Kidney glomerular epithelial cell (primary cell): ENCODE measurements around the gene TAS2R31.
"Not testable (repeated sequence)": the region's sequence is repeated elsewhere in the genome, so short reads cannot be mapped to it uniquely, and the experiment has no call there.

Source experiments
- DNase-seq: peaks from one replicate; lab custom pipeline; 2025; lab: John Stamatoyannopoulos, UW

Gene TAS2R31, protein sequence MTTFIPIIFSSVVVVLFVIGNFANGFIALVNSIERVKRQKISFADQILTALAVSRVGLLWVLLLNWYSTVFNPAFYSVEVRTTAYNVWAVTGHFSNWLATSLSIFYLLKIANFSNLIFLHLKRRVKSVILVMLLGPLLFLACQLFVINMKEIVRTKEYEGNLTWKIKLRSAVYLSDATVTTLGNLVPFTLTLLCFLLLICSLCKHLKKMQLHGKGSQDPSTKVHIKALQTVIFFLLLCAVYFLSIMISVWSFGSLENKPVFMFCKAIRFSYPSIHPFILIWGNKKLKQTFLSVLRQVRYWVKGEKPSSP

GRCh38 chr12:11031307-11031706 lies at the start of gene TAS2R31:
TSS of gene TAS2R31 (minus strand) at chr12:11031407. CDS start at chr12:11031335, 72 bp downstream.
- DNase-seq = no peak

GRCh38 chr12:11078246-11078645 lies 47.0 kb upstream of the TAS2R31 start:
- no peak for DNase-seq

DNA sequence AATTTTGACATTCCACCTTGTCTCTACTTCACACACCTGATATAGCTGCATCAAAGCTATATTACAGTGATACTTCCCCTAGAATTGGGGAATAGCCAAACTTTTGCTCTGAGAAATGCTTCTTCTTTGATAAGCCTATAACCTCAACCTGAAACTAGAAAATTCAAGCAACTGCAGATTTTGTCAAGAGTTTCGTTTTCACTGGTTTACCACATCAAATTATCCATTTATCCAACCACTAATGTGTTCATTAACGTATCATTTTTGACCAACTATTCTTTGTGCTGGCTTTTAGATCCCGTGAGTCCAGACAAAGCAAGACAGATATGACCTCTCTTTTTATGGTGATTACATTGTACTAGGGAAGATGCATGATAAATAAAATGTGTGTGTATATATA lies 44.4 kb upstream of the TAS2R31 start:
- DNase-seq = no peak

DNA sequence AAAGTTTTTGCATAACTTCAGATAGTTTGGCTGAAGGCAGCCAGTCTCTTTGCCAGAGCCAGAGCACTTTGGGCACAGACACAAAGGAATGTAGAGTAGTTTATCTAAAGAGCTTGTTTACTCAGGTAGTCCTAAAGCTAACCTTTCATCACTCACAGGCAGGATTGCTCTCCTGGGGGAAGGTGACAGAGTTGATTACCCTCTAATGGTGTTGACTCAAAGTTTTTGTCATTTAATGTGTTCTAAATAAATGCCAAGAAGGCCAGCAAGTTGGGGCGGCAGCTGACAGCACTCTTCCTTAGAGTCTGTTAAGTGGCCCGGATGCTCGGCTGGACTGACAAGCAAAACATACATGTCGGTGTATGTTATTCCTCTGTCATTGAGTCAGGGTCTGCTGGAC lies 40.2 kb upstream of the TAS2R31 start:
- no peak for DNase-seq

DNA sequence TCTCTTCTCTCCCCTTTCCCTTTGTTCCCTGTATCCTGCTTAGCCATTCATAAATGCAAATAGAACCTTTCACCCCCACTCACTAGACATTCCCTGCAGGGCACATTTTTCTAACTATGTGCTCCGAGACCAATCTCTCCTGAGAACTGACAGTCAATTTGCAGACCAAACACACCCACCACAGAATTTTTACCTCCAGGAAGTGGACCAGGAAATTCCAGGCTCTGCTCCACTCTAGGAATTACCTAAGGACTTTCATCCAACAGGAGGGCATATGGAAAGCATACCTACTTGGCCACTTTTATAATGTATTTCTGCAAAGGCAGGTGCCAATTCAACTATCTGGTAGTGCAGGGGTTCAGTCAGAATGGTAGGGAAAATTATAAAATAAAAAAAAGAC lies 39.8 kb upstream of the TAS2R31 start:
- no peak for DNase-seq

DNA sequence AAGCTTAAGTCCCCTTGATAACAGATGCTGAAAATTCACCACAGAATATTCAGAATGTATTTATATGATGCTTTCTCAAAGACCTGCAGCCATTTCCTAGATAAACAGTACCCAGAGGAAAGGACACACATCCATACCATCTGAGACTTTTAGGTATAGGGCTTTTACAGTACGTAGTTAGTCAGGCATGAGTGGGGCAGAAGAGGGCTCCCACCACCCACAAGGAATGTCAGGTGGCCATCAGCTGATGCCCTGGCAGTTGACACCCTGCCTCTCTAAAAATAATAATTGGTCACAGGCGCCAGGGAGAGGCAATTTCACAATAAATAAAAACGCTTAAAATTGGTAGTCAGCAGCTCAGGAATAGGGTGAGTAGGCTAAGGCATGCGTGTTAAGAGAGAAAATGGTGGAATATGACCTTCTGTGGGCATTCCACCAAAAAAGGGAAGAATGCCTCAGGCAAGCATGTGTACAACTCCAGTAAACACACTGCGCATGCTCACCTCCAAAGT lies 38.7 kb upstream of the TAS2R31 start:
- no peak for DNase-seq

DNA sequence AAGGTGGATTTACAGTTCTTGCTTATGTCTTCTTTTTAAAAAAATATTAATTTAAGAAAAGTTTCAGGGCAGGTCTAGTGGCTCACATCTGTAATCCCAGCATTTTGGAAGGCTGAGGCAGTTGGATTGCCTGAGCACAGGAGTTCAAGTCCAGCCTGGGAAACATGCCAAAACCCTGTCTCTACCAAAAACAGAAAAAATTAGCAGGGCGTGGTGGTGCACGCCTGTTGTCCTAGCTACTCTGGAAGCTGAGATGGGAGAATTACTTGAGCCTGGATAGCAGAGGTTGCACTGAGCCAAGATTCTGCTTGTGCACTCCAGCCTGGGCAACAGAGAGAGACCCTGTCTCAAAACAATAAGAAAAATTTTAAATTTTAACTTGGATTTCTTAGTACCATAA lies 36.3 kb upstream of the TAS2R31 start:
- no peak for DNase-seq

DNA sequence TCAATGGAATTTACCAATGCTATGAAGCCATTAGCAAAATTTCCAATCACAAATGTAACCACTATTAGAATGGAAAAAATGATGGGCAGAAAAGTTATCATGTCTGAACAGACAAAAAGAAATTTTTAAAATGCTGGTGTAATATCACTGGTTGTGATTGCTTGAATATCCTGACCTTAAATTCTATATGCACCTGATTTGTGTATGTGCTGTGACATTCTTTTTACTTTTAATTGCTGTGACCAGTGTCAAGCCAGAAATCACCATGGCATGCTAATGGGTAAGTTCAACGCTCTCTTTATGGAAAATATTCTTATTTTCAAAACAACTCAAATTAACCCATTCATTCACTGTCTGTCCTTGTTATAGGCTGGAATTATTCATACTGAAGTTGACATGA lies 31.0 kb upstream of the TAS2R31 start, which contains the start of gene TAS2R46:
Gene TAS2R46, minus strand, starts transcription at position 101 of the 400 bp plus-strand sequence. Its CDS starts 0 bp downstream, at position 101.
- DNase-seq = not testable (repeated sequence)

GRCh38 chr12:11059784-11060183 lies 28.6 kb upstream of the TAS2R31 start:
- DNase-seq = peak; percentile 7

DNA sequence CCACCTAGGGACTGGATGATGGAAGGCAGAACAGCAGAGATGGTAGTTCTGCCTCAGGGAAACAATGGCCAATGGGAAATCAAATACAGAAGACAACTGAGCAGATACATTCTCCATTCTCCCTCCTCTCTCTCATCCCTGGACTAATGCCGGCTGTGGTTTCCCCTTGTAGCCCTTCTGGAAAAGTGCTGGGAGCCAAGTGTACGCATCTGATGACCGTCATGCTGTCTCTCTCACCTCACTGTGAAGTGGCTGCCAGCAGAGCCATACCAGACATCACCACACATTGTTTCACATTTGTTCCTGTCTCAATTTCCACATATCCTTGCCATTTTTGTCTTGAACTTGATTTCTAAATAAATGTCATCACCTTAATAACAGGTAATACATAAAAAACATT lies 27.8 kb upstream of the TAS2R31 start:
- no peak for DNase-seq

DNA sequence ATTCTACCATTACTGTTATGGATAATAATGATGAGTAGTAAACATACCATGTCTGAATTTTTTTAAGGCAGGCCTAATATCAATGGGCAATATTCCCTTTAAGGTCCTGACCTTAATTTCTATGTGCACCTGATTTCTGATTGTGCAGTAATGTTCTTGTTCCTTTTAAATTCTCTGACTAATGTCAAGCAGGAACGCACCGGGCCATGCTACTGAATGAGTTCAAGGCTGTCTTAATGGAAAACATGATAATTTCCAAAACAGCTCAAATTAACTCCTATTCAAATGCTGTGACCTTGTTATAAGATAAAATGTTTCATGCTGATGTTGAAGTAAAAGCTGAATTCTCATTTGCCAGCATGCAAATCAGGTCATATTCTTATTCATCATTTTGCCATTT lies 24.1 kb upstream of the TAS2R31 start:
- no peak for DNase-seq

GRCh38 chr12:11049806-11050531 lies 18.8 kb upstream of the TAS2R31 start:
- DNase-seq = not testable (repeated sequence)

GRCh38 chr12:11041366-11041765 lies 10.2 kb upstream of the TAS2R31 start:
- not testable (repeated sequence) for DNase-seq

DNA sequence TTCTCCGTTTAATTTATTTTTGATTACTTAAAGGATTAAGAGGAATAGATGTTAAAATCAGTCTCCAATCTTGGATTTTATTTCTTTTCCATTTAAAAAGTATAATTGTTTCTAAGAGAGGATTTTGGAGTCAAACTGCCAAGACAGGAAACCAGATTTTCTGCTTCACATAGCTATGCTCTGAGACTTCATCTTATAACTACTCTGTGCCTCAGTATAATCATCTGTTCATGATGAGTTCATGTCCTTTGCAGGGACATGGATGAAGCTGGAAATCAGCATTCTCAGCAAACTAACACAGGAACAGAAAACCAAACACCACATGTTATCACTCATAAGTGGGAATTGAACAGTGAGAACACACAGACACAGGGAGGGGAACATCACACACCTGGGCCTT lies 9.0 kb upstream of the TAS2R31 start:
- DNase-seq = no peak

DNA sequence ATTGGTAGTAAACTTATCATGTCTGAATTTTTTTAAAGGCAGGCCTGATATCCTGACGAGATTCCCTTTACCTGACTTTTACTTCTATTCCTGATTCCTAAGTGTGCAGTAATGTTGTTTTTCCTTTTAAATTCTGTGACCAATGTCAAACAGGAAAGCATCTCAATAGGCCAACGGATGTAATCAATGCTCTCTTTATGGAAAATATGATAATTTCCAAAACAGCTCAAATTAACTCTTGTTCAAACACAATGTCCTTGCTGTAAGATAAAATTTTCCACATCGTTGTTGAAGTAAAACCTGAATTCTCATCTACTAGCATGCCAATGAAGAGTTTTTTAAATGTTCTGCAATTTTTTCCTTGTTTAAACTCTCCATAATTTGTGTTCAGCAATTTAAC lies 8.0 kb upstream of the TAS2R31 start:
- DNase-seq = no peak

DNA sequence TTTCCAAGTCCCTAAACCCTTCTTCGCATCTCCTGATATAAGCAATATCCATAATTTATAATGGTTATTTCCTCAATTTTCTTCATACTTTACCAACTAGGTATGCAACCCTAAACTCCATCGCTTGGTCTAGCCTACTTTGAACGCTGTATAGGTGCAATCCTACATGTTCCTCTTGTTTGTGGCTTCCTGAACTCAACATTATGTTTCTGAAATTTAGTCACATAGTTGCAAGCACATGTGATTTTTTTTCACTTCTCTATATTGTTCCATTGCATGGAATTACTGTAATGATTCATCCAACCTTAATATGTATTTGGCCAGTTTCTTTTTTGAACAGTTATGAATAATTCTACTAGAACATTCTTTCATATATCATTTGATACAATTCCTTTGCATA lies 2.8 kb upstream of the TAS2R31 start:
- not testable (repeated sequence) for DNase-seq

DNA sequence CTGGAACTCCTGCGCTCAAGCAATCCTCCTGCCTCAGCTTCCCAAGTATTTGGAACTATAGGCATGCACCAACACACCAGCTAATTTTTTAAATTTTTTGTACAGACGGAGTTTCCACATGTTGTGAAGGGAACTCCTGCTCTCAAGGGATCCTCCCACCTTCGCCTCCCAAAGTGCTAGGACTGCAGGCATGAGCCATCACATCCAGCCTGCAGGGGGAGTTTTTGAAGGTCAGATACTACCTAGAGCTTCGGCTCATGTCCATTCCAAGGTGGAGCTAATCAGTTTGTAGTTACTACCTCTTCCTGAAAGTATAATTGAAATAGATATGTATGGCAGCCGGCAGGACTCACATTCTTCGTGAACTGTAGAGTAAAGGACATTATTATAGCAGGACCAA lies 5.1 kb downstream of the TAS2R31 start:
- no peak for DNase-seq

DNA sequence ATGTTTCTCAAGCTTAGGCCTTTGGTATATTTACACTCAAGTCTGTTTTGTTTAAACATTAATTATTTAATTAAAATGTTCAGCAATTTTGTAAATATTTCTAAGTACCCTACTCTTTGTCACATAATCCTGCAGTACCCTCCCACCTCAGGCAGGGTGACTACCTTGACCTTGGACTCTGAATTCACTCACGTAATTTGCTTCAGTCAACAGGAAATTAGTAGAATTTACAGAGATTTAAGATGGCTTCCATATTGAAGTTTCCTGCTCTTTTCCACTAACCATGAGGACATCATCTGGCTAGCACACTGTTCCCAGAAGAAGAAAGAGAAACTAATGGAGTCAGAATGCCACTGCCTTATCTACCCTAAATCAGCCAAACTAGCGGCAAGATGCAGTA lies 7.8 kb downstream of the TAS2R31 start:
- DNase-seq = no peak

DNA sequence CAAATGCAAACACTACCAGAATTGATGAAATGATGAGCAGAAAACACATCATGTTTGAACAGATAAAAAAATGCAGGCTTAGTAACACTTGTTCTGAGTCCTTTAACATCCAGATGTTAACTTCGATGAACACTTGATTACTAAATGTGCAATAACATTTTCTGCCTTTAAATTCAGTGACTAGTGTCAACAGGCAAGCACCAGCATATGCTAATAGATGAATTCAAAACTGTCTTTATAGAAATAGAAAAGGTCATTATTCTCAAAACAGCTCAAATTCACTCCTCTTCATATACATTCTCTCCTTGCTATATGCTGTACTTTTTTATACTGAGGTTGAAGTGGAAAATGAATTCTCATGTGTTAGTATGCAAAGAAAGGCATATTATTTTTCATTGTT lies 8.7 kb downstream of the TAS2R31 start, which contains the start of gene TAS2R19:
Gene TAS2R19, minus strand, starts transcription at position 101 of the 400 bp plus-strand sequence. Its CDS starts 49 bp downstream, at position 52.
- DNase-seq = no peak

DNA sequence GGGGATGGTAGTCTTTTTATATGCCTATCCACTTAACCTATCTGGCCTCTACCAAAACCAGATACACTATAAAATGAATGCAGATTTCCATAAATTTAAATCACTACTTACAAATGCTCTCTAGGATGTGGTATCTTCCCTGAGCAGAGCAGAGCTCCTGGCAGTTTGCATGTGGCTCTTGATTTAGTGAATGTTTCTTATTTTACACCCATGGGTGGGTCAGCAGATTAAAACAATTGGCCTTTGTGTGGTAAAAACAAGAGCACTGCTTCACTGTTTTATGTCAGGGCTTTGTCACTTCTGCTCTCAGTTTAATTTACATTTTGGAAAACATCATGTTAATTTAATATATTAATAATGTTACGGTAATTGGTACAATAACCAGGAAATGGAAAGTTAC lies 14.3 kb downstream of the TAS2R31 start:
- DNase-seq = no peak

DNA sequence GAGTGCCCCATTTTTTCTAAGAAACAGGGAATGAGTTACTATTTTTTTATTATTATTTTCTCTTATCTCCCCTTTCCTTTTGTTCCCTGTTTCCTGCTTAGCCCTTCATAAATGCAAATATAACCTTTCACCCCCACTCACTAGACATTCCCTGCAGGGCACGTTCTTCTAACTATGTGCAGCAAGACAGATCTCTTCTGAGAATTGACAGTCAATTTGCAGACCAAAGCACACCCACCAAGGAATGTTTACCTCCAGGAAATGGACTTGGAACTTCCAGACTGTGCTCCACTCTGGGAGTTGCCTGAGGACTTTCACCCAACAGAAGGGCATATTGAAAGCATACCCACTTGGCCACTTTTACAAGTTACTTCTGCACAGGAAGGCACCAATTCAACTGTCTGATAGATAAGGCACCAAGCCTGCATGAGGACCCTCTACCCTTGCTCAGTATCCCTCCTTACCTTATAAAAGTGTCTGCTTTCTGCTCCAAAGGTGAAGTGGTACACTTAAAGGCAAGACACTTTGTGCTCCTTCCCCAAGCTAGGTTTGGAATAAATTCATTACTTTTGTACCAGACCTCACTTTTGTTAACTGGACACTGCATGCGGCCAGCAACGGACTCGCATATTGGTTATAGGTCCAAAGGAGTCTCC lies 15.3 kb downstream of the TAS2R31 start:
- DNase-seq = no peak

DNA sequence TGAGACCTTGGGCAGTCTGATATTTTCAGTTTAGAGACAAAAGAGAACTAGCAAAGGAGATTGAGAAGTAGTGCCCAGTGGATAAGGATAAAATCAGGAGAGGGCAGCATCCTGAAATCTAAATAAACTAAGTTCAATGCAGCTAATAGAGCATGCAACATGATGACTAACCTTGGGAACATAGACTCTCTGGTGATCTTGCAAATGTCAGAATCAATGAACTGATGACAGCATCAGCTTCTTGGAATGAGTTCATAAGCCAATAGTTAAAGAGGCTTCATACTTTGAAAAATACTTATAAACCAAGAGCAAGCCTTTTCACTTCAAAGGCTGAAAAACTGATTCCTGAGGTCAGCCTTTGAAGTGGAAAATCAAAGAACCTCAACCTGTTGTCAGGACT lies 17.0 kb downstream of the TAS2R31 start:
- peak; percentile 34 for DNase-seq

DNA sequence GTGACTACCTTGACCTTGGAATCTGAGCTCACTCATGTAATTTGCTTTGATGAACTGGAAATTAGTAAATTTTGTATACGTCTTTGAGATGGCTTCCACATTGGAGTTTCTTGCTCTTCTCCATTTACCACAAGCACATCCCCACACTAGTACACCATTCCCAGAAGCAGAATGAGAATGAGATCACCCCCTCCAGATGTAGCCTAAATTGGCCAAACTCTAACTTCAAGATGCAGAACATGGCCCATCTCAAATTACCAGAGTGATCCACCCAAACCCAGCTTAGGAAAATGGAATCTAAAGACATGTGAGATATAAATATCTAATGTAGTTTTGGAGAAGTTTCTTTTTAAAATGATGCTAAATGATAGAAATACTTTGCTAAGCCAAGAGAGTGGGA lies 23.6 kb downstream of the TAS2R31 start:
- DNase-seq = no peak
